Activated naive CD4-positive, alpha-beta T cell (primary cell): ENCODE results near the gene BTNL2.
"Not testable (repeated sequence)": the region's sequence is repeated elsewhere in the genome, so short reads cannot be mapped to it uniquely, and the experiment has no call there.

Experiments
- DNase-seq, 4 experiments: peaks; one replicate each; lab custom pipeline; 2025; lab: John Stamatoyannopoulos, UW

BTNL2 gene, protein sequence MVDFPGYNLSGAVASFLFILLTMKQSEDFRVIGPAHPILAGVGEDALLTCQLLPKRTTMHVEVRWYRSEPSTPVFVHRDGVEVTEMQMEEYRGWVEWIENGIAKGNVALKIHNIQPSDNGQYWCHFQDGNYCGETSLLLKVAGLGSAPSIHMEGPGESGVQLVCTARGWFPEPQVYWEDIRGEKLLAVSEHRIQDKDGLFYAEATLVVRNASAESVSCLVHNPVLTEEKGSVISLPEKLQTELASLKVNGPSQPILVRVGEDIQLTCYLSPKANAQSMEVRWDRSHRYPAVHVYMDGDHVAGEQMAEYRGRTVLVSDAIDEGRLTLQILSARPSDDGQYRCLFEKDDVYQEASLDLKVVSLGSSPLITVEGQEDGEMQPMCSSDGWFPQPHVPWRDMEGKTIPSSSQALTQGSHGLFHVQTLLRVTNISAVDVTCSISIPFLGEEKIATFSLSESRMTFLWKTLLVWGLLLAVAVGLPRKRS

GRCh38 chr6:32406857-32407256, at the start of gene BTNL2:
Gene BTNL2 (minus strand): TSS chr6:32407181. CDS start chr6:32407123, 58 bp downstream.
- no peak for DNase-seq

- DNase-seq = no peak
Observed at GRCh38 chr6:32449088-32449736, 42.2 kb upstream of the BTNL2 start.

DNA sequence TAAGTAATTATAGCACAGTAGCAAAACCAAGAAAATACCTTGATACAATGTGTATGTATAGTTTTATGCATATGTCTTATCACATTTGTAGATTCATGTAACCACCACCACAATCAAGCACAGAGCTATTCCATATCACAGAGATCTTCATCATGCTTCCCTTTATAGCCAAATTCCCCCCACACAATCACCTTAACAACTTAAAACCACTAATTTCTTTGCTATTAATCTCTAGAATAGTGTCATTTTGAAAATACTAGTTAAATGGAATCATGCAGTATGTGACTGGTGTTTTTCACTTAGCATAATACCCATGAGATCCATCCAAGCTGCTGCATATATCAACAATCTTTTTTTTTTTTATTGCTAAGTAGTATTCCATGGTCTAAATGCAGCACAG, 41.0 kb upstream of the BTNL2 start:
- DNase-seq = no peak

GRCh38 chr6:32445321-32445854, 38.4 kb upstream of the BTNL2 start:
- DNase-seq = no peak

GRCh38 chr6:32444433-32444832, 37.5 kb upstream of the BTNL2 start:
- DNase-seq = no peak

GRCh38 chr6:32442977-32443552, 36.1 kb upstream of the BTNL2 start:
- DNase-seq = no peak

DNA sequence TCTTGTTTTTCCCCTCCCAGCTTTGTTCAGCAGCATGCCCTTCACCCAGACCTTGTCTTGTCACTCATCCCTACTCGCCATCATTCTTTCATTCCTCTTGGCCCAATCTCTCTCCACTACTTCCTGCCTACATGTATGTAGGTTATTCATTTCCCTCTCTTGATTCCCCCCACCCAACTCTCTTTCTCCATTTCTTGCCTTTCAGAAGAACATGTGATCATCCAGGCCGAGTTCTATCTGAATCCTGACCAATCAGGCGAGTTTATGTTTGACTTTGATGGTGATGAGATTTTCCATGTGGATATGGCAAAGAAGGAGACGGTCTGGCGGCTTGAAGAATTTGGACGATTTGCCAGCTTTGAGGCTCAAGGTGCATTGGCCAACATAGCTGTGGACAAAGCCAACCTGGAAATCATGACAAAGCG, 35.3 kb upstream of the BTNL2 start:
- no peak for DNase-seq

GRCh38 chr6:32439602-32440214, 32.7 kb upstream of the BTNL2 start, which contains the start of gene HLA-DRA:
Gene HLA-DRA (plus strand): TSS chr6:32439887. CDS start chr6:32439951, 64 bp downstream.
- DNase-seq = no peak

DNA sequence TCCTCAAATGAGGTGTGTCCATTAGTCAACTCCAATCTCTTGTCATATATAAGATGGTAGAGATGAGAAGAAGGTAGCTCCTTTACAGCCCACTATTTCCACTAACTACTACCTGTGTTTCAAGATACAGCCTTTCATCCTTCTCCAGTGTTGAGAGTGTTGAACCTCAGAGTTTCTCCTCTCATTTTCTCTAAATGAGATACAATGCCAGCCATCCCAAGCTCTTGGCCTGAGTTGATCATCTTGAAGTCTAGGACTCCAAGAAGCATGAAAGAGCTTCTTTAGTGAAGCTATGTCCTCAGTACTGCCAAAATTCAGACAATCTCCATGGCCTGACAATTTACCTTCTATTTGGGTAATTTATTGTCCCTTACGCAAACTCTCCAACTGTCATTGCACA, 32.2 kb upstream of the BTNL2 start:
- no peak for DNase-seq

DNA sequence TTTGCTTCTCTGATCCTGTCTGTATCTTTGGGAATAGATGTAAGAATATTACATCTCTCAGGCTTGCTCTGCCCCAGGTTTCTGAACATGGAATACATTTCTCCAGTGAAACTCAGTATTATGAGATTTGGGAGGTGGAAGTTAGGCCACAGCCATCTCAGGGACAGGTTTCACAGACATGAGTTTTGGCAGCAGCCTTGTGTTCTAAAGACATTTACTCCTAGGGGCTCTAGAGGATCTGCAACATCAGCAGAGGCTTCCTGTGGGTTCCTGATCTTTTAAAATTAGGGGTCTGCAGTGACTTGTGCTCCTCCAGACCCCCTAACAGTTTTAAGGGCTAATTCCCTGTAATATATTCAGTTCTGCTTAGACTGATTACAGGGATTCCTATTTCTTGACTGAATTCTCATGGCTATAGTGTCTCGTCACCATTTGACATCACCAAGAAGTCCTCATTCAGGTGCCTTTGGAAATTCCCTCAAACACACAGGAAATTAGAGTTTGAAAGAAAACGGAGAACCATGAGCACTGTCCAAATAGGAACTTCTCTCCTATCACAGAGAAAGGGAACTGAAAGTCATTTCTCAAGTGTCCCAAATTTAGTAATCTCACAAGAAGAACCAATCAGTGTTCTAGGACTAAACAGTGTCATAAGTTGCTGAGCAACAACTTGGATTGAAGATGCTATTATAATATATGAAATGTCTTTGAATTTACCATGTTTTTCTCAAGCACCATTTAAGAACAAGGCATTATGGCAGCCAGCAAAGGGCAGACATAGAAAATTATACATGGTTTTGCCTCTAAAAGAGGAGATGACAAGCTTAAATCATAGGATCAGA, 30.2 kb upstream of the BTNL2 start:
- DNase-seq = no peak

GRCh38 chr6:32436186-32436585, 29.2 kb upstream of the BTNL2 start:
- DNase-seq = no peak

DNA sequence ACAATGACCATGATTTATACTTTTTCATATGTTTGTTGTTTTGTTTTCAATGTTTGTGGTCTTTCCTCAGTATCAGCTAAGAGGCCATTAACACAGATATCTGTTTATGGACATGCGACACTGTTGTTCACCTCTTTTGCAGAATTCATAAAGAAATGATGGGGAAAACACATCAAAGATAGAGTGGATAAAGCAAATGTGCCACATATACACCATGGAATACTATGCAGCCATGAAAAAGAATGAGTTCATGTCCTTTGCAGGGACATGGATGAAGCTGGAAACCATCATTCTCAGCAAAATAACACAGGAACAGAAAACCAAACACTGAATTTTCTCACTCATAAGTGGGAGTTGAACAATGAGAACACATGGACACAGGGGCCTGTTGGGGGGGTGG, 27.0 kb upstream of the BTNL2 start:
- DNase-seq = not testable (repeated sequence)

DNA sequence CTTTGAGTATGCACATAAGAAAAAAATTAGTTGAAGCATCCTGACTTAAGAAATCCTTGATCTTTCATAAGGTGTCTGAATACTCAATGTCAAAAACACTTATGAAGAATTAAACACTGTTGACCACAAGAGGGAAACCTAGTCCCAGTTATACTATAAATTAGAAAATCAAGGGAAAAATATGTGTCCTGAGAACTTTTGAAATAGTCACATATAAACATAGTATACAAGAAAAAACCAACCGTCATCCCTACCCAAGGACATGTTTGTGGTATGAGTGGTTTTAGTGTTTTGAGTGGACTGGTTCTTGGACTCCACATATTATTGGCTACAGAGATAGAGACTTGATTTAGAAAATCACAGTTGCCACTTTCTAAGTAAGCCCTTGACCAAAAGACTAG, 25.1 kb upstream of the BTNL2 start:
- no peak for DNase-seq

- no peak for DNase-seq
Observed at GRCh38 chr6:32431142-32431541, 24.2 kb upstream of the BTNL2 start.

GRCh38 chr6:32430179-32430578, 23.2 kb upstream of the BTNL2 start:
- no peak for DNase-seq

DNA sequence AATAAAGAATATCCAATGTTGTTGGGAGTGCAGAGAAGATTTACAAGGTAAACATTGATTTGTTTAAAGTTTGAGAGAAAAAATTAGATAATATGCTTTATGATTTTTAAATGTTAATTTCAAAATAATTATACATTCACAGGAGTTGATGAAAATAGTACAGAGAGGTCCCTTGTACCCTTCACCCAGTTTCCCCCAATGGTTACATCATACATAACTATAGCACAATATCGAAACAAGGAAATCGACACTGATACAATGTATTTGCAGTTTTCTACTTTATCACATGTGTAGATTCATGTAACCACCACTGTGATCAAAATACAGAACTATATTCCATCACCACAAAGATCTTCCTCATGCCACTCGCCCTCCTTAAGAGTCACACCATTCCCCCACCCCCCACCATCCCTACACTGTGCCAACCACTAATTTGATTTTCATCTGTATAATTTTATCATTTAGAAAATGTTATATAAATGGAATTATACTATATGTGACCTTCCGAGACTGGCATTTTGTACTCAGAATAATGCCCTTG, 21.0 kb upstream of the BTNL2 start:
- DNase-seq = no peak

GRCh38 chr6:32427218-32427617, 20.2 kb upstream of the BTNL2 start:
- DNase-seq = no peak

DNA sequence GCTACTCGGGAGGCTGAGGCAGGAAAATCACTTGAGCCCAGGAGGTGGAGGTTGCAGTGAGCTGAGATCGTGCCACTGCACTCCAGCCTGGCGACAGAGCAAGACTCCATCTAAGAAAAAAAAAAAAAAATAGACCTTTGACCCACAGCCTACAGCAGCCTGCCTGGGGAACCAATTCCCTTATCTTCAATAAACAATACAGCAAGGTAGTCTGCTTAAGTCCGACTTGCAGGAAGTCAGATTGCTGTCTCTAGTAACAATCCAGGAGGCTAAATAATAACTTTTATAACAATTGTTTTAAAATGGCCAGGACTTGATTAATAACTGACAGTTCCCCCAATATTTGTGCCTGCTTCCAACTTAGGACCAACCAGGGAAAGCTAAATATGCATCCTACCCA, 19.4 kb upstream of the BTNL2 start:
- no peak for DNase-seq

DNA sequence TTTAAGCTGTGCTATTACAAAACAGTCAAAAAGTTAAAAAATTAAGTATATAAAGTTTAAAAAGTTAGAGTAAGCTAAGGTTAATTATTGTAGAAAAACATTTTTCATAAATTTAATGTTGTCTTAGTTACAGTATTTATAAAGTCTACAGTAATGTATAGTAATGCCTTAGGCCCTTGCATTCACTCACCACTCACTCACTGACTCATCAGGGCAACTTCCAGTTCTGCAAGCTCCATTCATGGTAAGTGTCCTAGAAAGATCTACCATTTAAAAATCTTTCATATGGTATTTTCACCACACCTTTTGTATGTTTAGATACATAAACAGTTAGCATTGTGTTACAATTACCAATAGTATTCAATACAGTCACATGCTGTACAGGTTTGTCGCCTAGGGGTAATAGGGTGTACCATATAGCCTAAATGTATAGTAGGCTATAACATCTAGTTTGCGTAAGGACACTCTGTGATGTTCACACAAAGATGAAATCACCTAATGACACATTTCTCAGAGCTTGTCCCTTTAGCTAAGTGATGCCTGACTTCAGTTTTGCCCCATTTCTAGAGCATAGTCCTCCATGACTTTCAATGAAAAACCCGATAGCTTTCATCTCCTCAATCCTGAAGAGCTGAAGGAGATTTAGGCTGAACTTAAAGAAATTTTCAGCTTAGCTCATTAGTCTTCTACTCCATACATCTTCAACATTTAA, 17.8 kb upstream of the BTNL2 start:
- no peak for DNase-seq

GRCh38 chr6:32416036-32416435, 9.1 kb upstream of the BTNL2 start:
- no peak for DNase-seq
